ENCODE measurements around the gene MCTP1.

The MCTP1 gene

GRCh38 chr5:95080030-95080429 is 204.9 kb downstream of the MCTP1 start:
- DNase-seq (ENCODE audit: low spot score): no peak

GRCh38 chr5:95078868-95079267 is 206.0 kb downstream of the MCTP1 start:
- no peak for DNase-seq (ENCODE audit: low spot score)

More at GRCh38 chr5:95080030-95080429, 204.9 kb downstream of the MCTP1 start:
- no peak for TF ChIP-seq CTCF (IDR thresholded peaks at IDR 0.05; ENCODE audit: extremely low read depth, missing control alignments)

GRCh38 chr5:95076395-95077185 is 208.3 kb downstream of the MCTP1 start:
- no peak for TF ChIP-seq CTCF (IDR thresholded peaks at IDR 0.05; ENCODE audit: extremely low read depth, missing control alignments)
- no peak for DNase-seq (ENCODE audit: low spot score)

More at GRCh38 chr5:95078868-95079267, 206.0 kb downstream of the MCTP1 start:
- no peak for TF ChIP-seq CTCF (IDR thresholded peaks at IDR 0.05; ENCODE audit: extremely low read depth, missing control alignments)

- no peak for DNase-seq (ENCODE audit: low spot score)
- no peak for TF ChIP-seq CTCF (IDR thresholded peaks at IDR 0.05; ENCODE audit: extremely low read depth, missing control alignments)
Measured at GRCh38 chr5:95075111-95075510, 209.8 kb downstream of the MCTP1 start.

GRCh38 chr5:95072281-95072680 is 212.6 kb downstream of the MCTP1 start:
- no peak for TF ChIP-seq CTCF (IDR thresholded peaks at IDR 0.05; ENCODE audit: extremely low read depth, missing control alignments)
- no peak for DNase-seq (ENCODE audit: low spot score)

GRCh38 chr5:95070866-95071265 is 214.0 kb downstream of the MCTP1 start:
- TF ChIP-seq CTCF (IDR thresholded peaks at IDR 0.05; ENCODE audit: extremely low read depth, missing control alignments): no peak
- no peak for DNase-seq (ENCODE audit: low spot score)

- no peak for DNase-seq (ENCODE audit: low spot score)
- no peak for TF ChIP-seq CTCF (IDR thresholded peaks at IDR 0.05; ENCODE audit: extremely low read depth, missing control alignments)
Measured at GRCh38 chr5:95070453-95070852, 214.4 kb downstream of the MCTP1 start.

All from GM20000 (cell line).